HG03103 (cell line): ENCODE data around the gene WDR4.
"Not testable (repeated sequence)": the region's sequence is repeated elsewhere in the genome, so short reads cannot be mapped to it uniquely, and the experiment has no call there.

ENCODE experiments used
- ATAC-seq: cut with Tn5 transposase; IDR thresholded peaks from one replicate; pipeline ENCODE4 v1.9.1; 2021; ENCODE audit warnings: low read depth; ENCODE audit not compliant: unreplicated experiment

The WDR4 gene

GRCh38 chr21:42880352-42880751, 1.0 kb upstream of the WDR4 start:
- no peak for ATAC-seq

- ATAC-seq = peak; percentile 15
Measured at GRCh38 chr21:42878678-42878992, 704 bp downstream of the WDR4 start.

GRCh38 chr21:42875811-42876210, 3.5 kb downstream of the WDR4 start:
- ATAC-seq = not testable (repeated sequence)

- no peak for ATAC-seq
Measured at GRCh38 chr21:42873096-42873495, 6.2 kb downstream of the WDR4 start.

GRCh38 chr21:42868196-42868595, 11.1 kb downstream of the WDR4 start:
- no peak for ATAC-seq

- no peak for ATAC-seq
Measured at GRCh38 chr21:42865776-42866160, 13.6 kb downstream of the WDR4 start.

GRCh38 chr21:42864815-42865775, 14.2 kb downstream of the WDR4 start:
- ATAC-seq = no peak

GRCh38 chr21:42864286-42864685, 15.1 kb downstream of the WDR4 start:
- ATAC-seq = no peak

GRCh38 chr21:42863504-42863870, 15.9 kb downstream of the WDR4 start:
- ATAC-seq = no peak

GRCh38 chr21:42862774-42863503, 16.4 kb downstream of the WDR4 start:
- ATAC-seq = no peak

GRCh38 chr21:42861848-42862400, 17.4 kb downstream of the WDR4 start:
- no peak for ATAC-seq

- no peak for ATAC-seq
Measured at GRCh38 chr21:42861311-42861847, 18.0 kb downstream of the WDR4 start.

- no peak for ATAC-seq
Measured at GRCh38 chr21:42860345-42860744, 19.0 kb downstream of the WDR4 start.

GRCh38 chr21:42859891-42860230, 19.5 kb downstream of the WDR4 start:
- no peak for ATAC-seq

- no peak for ATAC-seq
Measured at GRCh38 chr21:42858957-42859890, 20.1 kb downstream of the WDR4 start.

GRCh38 chr21:42858185-42858847, 21.0 kb downstream of the WDR4 start:
- no peak for ATAC-seq

- no peak for ATAC-seq
Measured at GRCh38 chr21:42857216-42857615, 22.1 kb downstream of the WDR4 start.

- no peak for ATAC-seq
Measured at GRCh38 chr21:42855937-42856335, 23.4 kb downstream of the WDR4 start.

- ATAC-seq = no peak
Measured at GRCh38 chr21:42855171-42855936, 24.0 kb downstream of the WDR4 start.
